Stimulated activated CD8-positive, alpha-beta memory T cell treated with anti-CD3 and anti-CD28 coated beads, Interleukin-2, amount 100 ng/mL, for 48 hours (primary cell): ENCODE results near the gene TAS2R60.
"Not testable (repeated sequence)": the region's sequence is repeated elsewhere in the genome, so short reads cannot be mapped to it uniquely, and the experiment has no call there.

Experiments
- DNase-seq, 2 donors: peaks; one replicate each; pipeline ENCODE4 v3.0.0-alpha.2; 2020; ENCODE audit warnings: low read depth in 2 of 2

TAS2R60 gene

DNA sequence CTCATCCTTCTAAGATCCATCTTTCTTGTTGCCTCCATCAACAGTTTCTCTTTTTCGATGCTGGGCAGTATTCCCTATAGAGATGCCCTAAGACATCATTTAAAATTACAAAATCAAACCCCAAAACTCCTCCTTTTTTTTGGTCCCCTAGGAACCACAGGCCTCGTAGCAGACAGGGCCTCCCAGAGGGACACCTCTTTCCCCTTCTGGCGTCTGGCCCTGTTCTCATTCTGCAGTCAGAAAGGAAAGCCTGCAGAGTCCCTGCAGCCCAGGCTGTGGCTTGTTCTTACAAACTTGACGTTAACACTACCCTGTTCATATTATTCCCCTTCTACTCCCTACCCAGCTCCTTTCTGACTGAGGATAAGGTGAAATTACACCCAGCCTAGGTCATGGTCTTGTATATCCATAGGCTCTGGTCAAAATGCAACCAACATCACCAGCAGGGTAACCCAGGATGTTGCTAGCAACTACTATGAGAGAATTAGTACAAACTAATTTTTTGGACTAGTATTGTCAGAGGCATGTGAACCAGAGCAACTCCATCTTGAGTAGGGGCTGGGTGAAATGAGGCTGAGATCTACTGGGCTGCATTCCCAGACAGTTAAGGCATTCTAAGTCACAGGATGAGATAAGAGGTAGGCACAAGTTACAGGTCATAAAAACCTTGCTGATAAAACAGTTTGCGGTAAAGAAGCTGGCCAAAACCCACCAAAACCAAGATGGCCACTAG is 31.1 kb upstream of the TAS2R60 start:
- DNase-seq = no peak

DNA sequence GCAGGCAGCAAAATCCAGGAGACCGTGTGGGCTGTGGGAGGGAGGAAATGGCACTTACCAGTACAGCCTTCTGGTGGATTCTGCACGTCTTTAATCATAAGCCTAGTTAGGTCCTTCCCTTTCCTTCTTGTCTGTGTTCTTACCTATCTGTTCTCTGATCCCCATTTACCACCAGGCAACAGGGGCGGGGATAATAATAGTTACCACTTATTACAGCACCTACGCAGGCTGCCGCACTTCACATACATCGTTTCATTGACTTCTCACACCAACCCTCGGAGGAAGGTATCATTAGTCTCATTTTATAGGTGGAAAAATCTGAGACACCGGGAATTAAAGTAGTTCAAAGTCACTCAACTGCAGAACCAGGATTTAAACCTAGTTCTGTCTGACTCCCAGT is 30.1 kb upstream of the TAS2R60 start:
- DNase-seq = no peak

DNA sequence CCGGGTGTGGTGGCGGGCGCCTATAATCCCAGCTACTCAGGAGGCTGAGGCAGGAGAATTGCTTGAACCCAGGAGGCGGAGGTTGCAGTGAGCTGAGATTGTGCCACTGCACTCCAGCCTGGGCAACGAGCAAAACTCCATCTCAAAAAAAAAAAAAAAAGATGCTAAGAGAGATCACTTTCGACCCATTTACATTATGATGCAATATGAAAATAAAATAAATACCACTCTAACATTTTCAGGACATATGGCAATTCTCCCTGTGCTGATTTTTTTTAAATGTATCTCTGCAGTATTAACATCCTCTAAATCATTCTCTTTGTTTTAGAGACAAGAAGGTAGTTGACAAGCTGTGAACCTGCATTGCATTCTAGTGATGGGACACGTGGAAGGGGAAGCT is 28.0 kb upstream of the TAS2R60 start:
- DNase-seq = not testable (repeated sequence)

DNA sequence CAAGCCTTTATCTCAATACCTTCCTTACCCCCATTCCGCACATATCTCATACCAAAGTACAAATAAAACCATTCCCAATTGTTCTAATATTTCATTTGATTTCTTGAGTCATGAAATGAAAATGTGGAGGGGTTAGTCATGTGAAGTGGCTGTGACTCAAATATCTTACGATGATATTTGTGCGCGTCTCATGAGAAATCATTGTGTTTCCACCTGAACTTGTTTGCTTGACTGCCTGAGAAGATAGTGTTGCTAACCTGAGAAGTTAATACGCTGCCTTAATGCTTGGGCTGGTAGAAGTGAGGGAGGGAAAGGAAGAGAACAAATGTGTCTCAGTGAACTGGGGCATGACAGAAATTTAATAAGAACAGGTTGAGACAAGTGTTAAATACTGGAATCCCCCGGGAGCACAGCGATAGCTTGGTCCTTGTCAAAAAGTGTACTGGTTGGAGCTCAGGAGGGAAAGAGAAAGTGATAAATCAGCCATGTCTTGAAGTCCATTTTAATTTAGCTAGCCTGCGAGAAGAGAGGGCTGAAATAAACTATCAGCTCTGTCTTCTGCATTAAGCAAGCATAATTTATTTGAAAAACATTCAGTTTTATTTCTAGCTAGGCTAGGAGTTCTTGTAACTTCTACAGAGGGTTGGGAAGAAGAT is 27.4 kb upstream of the TAS2R60 start:
- no peak for DNase-seq

DNA sequence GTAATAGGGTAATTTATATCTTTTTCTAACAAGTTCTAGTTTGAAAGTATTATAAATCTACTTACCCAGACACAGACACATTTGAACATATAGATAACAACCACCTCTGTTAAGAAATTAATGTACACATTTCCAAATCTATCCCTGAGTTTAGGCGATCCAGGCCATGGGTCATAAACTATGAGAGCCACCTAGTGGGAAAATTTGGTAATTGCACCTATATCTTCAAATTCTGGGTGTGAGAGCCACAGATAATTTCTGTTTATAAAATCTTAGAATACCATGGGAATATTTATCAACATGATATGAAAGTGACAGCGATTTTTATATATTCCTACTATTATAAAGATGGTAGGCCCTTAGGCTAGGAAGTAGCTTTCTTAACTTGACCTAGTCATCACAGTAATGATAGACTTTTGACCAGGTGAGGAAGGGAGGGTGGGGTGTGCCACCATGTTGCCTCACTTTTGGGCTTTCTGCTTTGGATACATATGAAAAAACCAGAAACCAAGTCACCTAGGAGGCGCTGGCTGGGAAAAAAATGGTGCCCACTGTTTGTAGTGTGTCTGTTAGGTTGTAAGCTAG is 26.6 kb upstream of the TAS2R60 start:
- DNase-seq = no peak

DNA sequence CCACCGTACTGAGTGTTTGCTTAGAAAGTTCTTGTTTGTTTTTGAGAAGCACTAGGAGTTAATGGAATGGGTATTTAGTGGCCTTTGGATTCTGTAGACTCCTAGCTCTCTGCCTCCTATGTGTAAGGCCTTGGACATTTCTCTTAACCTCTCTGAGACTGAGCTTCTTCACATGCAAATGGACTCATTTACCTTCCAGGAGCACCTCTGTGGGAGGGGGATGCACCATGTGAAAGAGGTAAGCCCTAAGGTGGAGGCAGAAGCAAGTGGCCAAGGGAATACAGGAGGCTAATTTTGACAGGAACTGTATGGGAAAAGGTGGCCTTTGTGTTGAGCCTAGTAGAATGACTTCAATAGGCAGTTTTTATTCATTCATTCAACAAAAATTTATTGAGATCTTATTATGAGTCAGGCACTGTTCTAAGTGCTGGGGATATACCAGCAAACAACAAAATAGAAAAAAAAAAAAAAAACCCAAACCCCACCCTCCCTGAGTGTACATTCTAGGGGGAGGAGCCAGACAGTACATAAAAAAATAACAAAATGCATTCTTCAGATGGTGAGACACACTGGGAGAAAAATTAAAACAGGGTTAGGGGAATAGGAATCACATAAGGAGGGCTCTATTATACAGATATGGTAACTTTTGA is 25.4 kb upstream of the TAS2R60 start:
- no peak for DNase-seq

DNA sequence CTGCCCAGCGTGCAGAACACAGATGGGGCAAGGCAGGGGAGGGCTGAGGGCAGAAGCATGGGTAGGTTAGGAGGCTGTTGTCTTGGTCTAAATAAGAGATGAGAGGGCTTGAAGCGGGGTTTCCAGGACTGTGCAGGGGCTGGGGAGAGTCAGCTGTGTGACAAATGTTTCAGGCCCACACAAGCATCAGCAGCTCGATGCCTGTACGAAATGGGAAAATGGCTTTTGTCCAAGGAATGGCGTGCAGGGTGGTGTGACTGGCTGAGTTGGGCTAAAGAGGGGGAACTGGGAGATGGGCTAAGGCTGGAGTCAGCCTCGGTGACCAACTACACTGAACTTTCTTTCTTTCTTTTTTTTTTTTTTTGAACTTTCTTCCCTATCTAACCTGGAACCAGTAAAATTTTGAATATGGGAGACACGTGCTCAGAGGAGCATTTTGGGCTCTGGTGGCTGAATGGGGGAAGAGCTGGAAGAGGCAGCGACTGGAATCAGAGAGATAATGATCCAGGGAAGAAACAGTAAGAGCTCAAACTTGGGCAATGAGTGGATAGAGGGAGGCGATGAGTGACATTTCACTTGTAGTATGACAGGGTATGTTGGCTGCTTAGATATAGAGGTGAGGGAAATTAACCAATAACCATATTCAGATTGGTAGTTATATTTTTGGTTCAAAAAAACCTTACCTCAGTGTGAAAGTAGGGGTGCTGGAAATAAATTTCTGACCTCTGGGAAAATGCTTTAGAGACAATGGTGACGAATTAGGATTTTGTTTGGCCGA is 24.4 kb upstream of the TAS2R60 start:
- DNase-seq = no peak

DNA sequence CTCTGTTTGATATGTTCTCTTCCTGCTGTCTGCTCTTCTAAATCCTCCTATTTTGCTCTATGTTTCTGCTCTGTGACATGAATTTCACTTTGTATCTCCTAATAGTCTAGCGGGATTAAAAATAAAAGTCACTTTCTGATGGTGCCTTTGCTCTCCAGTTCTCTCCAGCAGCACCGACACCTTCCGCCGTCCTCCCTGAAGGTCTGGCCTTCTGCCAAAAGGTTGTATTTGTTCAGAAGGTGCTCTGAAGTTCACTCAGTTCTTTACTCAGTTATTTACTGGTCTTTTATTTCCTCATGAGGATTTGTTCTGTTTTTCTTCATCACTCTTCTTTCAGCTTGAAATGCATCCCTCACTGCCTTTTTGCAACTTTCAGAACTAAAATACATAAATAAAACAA is 23.4 kb upstream of the TAS2R60 start:
- no peak for DNase-seq

DNA sequence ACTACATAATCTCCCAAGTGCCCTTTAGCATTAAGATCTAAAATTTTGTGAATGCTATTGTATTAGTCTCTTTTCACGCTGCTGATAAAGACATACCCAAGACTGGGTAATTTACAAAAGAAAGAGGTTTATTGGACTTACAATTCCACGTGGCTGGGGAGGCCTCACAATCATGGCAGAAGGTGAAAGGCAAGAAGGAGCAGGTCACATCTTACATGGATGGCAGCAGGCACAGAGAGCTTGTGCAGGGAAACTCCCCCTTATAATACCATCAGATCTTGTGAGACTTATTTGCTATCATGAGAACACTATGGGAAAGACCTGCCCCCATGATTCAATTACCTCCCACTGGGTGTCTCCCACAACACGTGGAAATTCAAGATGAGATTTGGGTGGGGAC is 22.6 kb upstream of the TAS2R60 start:
- not testable (repeated sequence) for DNase-seq

DNA sequence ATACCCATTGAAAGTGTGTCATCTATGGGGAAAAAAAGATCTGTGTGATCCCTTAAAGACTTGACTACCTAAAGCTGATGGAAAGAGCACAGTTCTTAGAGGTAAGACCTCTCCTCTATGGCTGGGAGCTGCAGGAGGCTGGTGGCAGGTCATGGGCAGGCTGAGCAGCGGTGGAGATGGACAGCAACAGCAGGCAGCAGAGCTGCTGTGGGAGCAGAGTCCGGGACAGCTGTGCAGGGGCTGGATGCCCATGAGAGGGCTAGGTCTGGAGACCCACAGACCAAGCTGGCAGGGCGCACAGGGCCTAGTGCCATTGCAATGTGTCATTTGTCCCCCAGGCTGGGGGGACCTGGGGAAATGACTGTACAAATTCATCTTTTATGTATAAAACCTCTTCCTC is 21.2 kb upstream of the TAS2R60 start:
- DNase-seq = no peak

DNA sequence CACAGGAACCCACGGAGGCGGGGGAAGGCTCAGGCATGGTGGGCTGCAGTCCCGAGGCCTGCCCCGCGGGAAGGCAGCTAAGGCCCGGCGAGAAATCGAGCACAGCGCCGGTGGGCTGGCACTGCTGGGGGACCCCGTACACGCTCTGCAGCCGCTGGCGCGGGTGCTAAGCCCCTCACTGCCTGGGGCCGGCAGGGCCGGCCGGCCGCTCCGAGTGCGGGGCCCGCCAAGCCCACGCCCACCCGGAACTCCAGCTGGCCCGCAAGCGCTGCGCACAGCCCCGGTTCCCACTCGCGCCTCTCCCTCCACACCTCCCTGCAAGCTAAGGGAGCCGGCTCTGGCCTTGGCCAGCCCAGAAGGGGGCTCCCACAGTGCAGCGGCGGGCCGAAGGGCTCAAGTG is 18.8 kb upstream of the TAS2R60 start:
- not testable (repeated sequence) for DNase-seq

DNA sequence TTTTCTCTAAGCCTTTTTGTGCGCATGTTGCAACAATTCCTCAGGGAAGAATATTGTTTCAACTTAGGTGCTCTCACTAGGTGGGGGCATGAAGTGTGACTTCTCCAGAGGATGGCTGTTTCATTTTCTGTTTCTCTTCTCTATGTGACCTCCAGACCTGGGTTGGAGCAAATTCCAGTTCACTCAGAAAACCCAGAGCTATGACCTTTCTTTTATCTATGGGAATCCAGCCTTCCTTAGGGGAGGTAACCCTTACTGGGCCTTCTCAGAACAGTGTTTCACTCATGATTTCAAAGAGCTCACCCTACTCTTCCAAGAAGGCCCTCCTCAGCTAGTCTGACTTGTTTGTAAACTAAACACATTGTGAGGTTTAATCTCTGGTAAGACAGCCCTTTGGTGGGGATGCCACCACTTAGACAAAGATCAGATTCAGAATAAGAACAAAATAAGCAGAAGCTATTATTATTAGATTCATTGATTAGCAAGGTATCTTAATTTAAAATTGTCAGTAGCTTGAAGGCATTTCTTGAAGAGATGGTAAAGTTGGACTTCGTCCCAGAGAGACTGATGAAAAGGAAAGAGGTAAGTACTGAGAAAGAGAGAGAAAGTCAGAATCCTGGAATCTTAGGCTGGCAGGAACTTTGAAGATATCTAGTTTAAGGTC is 16.6 kb upstream of the TAS2R60 start:
- no peak for DNase-seq

DNA sequence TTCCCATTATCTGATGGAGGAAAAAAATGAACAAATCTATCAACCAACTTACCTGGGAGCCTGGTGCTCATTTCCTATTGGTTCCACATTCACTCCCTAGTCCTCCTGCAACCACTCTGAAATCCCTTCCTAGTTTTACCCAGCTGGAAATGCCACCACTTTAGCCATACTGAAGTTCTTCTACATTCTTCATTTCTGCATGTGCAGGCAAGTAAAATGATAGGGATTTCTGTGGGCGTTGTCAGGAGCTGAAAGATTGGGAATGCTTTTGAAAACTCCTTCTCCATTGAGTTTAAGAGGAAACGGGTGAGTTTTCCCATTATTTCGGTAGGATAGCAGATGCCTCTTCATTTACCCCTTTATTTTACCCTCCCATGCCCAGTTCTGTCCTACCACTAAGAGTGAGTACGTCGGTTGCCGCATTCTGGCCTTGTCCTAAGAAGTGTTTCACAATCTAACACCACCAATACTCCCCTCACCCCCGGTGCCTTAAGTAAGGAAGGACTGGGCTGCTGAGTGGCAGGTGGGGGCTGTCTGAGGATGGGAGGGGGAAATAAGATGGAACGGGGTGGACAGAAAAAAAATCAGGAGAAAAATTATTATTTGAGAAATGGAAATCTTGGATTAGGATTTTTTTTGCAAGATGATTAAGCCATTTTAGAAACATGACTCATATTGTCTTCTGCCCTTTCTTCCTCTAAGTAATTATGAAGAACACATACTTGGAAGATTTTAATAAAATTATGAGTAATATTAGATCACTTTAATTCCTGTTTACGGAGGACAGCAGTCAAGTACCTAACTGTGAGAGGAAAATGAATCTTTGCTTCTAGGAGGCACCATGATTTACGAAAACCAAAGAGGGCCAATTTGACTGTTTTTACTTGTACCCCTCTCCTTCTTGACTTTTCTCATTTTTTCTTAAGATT is 13.2 kb upstream of the TAS2R60 start:
- no peak for DNase-seq

DNA sequence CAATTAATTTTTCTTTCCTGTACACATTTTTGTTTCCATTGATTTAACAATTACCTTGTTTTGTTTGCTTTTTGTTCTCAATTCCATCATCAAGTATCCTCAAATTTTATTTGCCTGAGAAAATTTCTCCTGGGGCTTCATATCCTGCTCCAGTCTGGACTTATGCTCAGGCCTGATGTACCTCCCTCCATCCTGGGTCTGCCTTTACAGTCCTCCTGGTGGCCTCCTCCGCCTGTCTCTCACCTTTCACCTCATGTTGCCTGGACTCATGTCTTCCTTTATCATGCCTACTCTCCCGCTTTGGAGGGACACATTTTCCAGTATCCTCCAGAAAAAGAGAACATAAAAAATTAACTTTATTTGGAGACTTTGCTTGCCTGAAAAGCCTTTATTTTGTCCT is 12.1 kb upstream of the TAS2R60 start:
- no peak for DNase-seq

DNA sequence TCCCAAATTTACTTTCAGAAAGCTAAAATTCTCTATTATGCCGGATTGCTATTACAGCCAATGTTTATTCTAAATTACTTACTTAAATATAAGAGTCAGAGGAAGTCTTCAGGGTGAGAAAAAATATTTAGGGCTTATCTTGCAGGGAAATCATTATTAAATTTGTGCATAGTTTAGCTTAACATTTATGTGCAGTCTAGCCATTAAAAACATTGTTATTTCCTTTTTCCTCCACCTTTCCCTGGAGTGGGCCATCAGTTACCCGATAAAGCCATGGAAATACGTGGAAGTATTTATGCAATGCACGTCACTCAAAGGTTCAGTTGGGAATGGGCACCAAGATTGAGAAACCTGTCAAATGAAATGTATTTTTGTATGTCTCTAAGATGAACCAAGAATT is 9.5 kb upstream of the TAS2R60 start:
- no peak for DNase-seq

DNA sequence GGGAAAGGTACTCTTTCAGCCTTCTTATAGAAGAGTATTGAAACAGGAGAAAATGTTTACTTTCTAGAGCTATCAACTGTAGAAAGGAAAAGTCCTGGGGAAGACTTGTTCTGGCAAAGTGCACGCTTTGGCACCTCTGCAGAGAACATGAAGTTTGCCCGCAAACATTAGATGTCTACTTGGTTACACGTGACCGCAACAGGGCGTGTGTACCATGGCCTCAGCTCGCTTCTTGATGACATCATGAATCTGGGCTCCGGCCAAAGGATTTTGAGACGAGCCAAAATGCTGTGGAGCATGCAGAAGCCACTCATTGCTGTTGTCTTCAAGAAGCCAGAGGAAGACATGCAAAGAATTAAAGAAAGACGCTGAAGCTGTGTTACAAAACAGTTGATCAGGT is 8.6 kb upstream of the TAS2R60 start:
- no peak for DNase-seq

DNA sequence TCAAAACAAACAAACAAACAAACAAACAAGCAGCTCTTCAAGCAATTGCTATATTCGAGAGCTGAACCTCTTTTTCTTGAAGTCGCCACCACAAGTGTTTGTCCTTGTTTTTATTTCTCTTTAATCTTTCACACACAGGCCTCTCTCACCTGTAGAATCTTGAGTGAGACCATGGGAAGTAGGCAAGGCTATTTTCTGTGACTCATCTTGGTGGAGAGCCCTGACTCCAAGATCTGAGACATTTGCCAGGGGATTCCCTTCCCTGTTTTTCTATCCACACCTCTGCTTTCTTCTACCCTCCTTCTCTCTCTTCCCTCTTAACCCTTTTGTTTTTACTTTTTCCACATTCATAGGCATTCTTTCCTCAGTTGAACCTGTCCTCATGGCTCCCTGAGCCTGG is 8.0 kb upstream of the TAS2R60 start:
- DNase-seq = no peak

DNA sequence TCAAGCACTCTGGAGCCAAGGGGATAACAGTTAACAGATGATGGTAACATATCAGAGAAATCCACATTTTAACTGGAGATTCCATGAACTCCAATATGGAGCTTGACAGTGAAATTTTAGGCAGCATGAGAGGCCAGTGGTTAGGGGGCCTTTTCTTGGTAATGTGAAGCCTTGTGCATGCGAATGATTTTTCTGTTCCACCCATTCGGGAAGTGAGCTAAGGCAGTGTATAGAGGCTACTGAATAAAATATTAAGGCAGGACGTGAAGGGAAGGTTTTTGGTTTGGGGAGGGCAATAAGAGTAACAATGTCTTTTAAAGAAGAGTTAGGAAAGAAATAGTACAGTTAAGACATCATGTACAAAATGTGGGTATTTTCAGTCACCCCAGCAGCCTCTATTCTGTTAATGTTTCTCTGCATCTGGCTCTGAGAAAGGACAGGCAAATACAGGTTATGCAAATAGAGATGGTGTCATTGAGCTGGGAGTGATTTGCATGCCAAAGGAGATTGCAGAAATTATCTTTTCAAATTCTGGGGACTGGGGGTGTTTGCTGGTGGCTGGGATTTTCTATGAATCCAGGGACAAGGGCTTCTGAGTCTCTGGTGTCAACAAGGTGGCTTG is 6.8 kb upstream of the TAS2R60 start:
- DNase-seq = no peak

DNA sequence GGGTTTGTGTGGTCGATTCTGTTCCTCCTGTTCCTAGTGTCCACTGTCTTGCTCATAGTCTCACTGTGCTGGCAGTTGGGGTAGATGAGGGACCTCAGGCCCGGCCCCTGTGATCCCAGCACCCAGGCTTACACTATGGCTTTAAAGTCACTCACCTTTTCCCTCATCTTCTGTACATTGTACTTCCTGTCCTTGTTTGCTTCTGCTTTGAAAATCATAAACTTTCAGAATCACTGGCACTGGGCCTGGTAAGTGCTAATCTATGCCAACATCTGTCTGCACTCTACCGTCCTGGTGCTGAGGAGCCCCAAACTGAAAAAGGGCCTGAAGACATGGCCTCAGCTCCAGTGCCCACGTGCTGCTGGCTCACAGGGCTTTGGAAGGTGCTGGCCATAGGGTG is 5.7 kb upstream of the TAS2R60 start:
- no peak for DNase-seq

DNA sequence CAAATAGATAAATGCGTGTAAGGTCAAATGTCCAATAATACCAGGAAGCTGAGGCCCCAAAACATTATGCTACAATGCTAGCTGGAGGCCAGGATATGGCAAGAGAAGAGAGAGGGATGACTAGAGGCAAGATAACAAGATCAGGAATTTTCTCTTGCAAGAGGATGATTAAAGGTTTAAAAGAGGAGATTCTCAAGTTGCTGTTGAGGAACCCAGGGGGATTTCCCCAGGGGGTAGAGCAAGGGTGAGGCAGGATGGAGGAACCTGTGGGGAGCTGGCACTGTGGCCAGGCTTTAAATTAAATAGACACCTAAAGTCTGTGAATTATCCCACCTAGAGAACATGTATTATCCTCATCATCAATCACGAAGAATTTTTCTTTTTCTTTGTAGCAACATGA is 3.4 kb upstream of the TAS2R60 start:
- no peak for DNase-seq
